NCI-H2171 treated with DMSO at 0.1 percent for 48 hours (cell line): Measurements from ENCODE around the gene TMEM235.

Experiments used
- DNase-seq: peaks from one replicate; lab custom pipeline; 2025; lab: John Stamatoyannopoulos, UW

Gene TMEM235

GRCh38 chr17:78272181-78272913 lies 40.9 kb downstream of the TMEM235 start:
- DNase-seq, result peak; percentile 56

- DNase-seq, result no peak
These were observed 41.5 kb downstream of the TMEM235 start for GRCh38 chr17:78272914-78273258.

- DNase-seq, result no peak
These were observed 42.4 kb downstream of the TMEM235 start for GRCh38 chr17:78273813-78274212.

GRCh38 chr17:78275355-78275754 lies 43.9 kb downstream of the TMEM235 start:
- no peak for DNase-seq

GRCh38 chr17:78276098-78276887 lies 44.9 kb downstream of the TMEM235 start:
- peak; percentile 93 for DNase-seq

GRCh38 chr17:78278139-78278741 lies 46.8 kb downstream of the TMEM235 start:
- DNase-seq, result peak; percentile 89

- no peak for DNase-seq
These were observed 48.0 kb downstream of the TMEM235 start for GRCh38 chr17:78279360-78279990.

- no peak for DNase-seq
These were observed 49.9 kb downstream of the TMEM235 start for GRCh38 chr17:78281249-78281845.

GRCh38 chr17:78284146-78284545 lies 52.7 kb downstream of the TMEM235 start:
- DNase-seq, result no peak

- no peak for DNase-seq
These were observed 57.6 kb downstream of the TMEM235 start for GRCh38 chr17:78289004-78289403.

GRCh38 chr17:78289802-78290363 lies 58.5 kb downstream of the TMEM235 start:
- DNase-seq, result peak; percentile 85
